OCI-LY7 (cell line): Measurements from ENCODE around the gene EBP.

ENCODE experiments used
- CTCF ChIP-seq: fragments of 200-600 bp; sonication (generic); conservative IDR thresholded peaks from 2 replicates; pipeline ENCODE4 v1.5.1; 2014; ENCODE audit warnings: mild to moderate bottlenecking, antibody characterized with exemption, low read length, moderate library complexity, mixed read lengths
- EZH2phosphoT487 ChIP-seq: fragments of 200-600 bp; sonication (generic); IDR thresholded peaks from 2 replicates; pipeline ENCODE4 v1.6.1; 2018; ENCODE audit warnings: low read depth, borderline replicate concordance, mild to moderate bottlenecking, mixed run types, antibody characterized with exemption, low read length, moderate library complexity, mixed read lengths

GRCh38 chrX:48480583-48480982, 41.0 kb upstream of the EBP start:
- TF ChIP-seq CTCF, result no peak
- no peak for TF ChIP-seq EZH2phosphoT487
